Thyroid gland (tissue), 4 donors: Measurements from ENCODE around the gene PLIN5. TPM values are rescaled to one million over a fixed set of nuclear protein-coding genes. Genes with fewer than 3 reads are reported as not detected.

Experiments
- DNase-seq, 2 donors: peaks; one replicate each; pipeline ENCODE4 v3.0.0-alpha.2; 2019
- H3K27ac ChIP-seq, 3 donors: fragments of 200-600 bp; sonication (generic); 1 replicate in 2 of 3; 2 replicates in 1 of 3; pipeline ENCODE4 v1.5.1; 2016 to 2019; ENCODE audit warnings: mild to moderate bottlenecking in 1 of 3, moderate library complexity in 1 of 3
- H3K27me3 ChIP-seq: fragments of 200-600 bp; sonication (generic); one replicate; pipeline ENCODE4 v1.5.1; 2019
- H3K36me3 ChIP-seq, 2 donors: fragments of 200-600 bp; sonication (generic); one replicate each; pipeline ENCODE4 v1.5.1; 2016 to 2019
- H3K4me1 ChIP-seq, 2 donors: fragments of 200-600 bp; sonication (generic); one replicate each; pipeline ENCODE4 v1.5.1; 2017 to 2019
- H3K4me3 ChIP-seq, 3 donors: fragments of 200-600 bp; sonication (generic); replicated peaks in 1 of 3; 1 replicate in 2 of 3; 2 replicates in 1 of 3; pipeline ENCODE4 v1.5.1; 2016; ENCODE audit warnings: mild to moderate bottlenecking in 1 of 3
- H3K9me3 ChIP-seq: fragments of 200-600 bp; sonication (generic); one replicate; pipeline ENCODE4 v1.5.1; 2017
- POLR2A ChIP-seq, 2 donors: fragments of 450-650 bp; IDR thresholded peaks; one replicate each; pipeline ENCODE4 v1.6.1; 2017; ENCODE audit warnings: antibody characterized with exemption in 2 of 2, mild to moderate bottlenecking in 2 of 2, moderate library complexity in 1 of 2
- WGBS, 2 donors: methylation state at CpG; one replicate each; pipeline ENCODE4 v1.1.5; 2017; 5-methylcytosine and 5-hydroxymethylcytosine counted together
- intact Hi-C: fragments of 100-400 bp; cut with DNase I; formaldehyde crosslinking; loops from one replicate; pipeline ENCODE4 v1.15.1; 2023
- total RNA-seq, 4 donors: library from RNA; depleted of rRNA; stranded (reverse); fragments of >200 nt; gene quantifications; one replicate each; pipeline ENCODE4 v1.2.3, GENCODE V29; 2016
- TF ChIP-seq, protein P1 (sequence below), 6 experiments: fragments of 200-600 bp in 3 of 6; fragments of 450-650 bp in 3 of 6; sonication (generic) in 3 of 6; IDR thresholded peaks; one replicate each; pipeline ENCODE4 v1.5.1; 2016 to 2019; ENCODE audit warnings: antibody characterized with exemption in 6 of 6, mild to moderate bottlenecking in 2 of 6, inconsistent platforms in 1 of 6, moderate library complexity in 1 of 6

Gene PLIN5
- total RNA-seq, 4 donors from 2014 or later, result 4.1 to 12.1 (median 7.8) TPM

DNA sequence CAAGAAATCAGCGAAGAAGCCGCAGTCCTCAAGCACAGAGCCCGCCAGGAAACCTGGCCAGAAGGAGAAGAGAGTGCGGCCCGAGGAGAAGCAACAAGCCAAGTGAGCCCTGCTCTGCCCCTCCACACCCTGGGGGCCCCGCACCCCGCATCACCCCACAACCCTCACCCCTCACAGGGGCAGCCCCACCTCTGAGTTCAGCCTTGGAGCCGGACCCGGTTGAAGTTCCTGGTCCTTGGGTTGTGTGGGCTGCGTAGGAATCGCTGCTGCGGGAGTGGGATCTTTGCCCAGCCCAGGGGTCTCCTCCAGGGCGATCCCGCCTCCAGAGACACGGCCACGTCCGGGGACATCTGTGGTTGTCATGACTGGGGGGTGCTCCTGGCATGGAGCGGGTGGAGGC, 38.7 kb downstream of the PLIN5 start:
- Histone ChIP-seq H3K36me3 (peaks cover 57 to 72% of the 10 kb centered on the region in 2 donors), H3K4me3 (no peak overlapping the region), H3K4me1 (no peaks in the 10 kb centered on the region), H3K27ac (no peak overlapping the region), H3K9me3 (no peaks in the 10 kb centered on the region), H3K27me3 (no peaks in the 10 kb centered on the region)
- intact Hi-C loops, result no loop called here
- 88 to 95% methylated on average over 13 to 14 of the region's 18 CpGs for WGBS, 2 donors
- no peak for DNase-seq
- TF ChIP-seq POLR2A (IDR thresholded peaks at IDR 0.05), result no peak
- TF ChIP-seq, protein P1, sequence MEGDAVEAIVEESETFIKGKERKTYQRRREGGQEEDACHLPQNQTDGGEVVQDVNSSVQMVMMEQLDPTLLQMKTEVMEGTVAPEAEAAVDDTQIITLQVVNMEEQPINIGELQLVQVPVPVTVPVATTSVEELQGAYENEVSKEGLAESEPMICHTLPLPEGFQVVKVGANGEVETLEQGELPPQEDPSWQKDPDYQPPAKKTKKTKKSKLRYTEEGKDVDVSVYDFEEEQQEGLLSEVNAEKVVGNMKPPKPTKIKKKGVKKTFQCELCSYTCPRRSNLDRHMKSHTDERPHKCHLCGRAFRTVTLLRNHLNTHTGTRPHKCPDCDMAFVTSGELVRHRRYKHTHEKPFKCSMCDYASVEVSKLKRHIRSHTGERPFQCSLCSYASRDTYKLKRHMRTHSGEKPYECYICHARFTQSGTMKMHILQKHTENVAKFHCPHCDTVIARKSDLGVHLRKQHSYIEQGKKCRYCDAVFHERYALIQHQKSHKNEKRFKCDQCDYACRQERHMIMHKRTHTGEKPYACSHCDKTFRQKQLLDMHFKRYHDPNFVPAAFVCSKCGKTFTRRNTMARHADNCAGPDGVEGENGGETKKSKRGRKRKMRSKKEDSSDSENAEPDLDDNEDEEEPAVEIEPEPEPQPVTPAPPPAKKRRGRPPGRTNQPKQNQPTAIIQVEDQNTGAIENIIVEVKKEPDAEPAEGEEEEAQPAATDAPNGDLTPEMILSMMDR (IDR thresholded peaks at IDR 0.05), result no peak

DNA sequence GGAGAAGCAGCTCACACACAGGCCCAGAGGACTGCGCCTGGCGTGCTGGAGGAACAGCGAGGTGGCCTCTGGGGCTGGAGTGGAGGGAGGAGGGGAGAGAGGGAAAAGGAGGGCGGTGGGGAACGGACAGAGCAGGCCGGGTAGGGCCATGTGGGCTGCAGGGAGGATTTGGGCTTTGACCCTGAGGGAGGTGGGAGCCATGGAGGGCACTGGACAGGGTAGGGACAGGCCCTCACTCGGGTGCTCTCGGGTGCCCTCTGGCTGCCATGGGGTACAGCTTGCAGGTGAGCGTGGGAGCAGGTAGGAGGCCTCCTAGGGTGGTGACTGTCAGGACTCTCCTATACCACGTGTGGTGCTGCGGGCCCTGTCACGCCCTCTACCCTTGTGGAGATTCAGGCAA, 39.6 kb downstream of the PLIN5 start:
- peaks cover 50 to 71% of the 10 kb centered on the region in 2 donors for H3K36me3 ChIP-seq
- intact Hi-C loops, result no loop called here
- TF ChIP-seq, protein P1 (IDR thresholded peaks at IDR 0.05), result no peak
- no peak for TF ChIP-seq POLR2A (IDR thresholded peaks at IDR 0.05)

DNA sequence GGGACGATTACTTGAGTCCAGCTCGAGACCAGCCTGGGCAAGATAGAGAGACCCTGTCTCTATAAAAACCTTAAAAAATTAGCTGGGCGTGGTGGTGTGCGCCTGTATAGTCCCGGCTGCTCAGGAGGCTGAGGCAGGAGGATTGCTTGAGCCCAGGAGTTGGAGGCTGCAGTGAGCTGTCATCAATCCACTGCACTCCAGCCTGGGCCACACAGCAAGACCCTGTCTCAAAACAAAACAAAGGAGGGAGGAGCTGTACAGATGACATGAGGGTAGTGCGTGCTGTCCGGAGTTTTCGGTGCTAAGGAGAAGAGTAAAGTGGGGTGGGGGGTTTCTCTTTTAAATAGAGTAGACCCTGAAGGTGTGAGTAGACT, 40.3 kb downstream of the PLIN5 start:
- H3K36me3 ChIP-seq, result peaks cover 49 to 75% of the 10 kb centered on the region in 2 donors
- WGBS, 2 donors, result 95 to 97% methylated on average over 8 of the region's 8 CpGs

More for the DNA sequence above, 39.6 kb downstream of the PLIN5 start:
- H3K4me1 ChIP-seq, result no peaks in the 10 kb centered on the region
- DNase-seq, result no peak
- WGBS, 2 donors, result 83 to 90% methylated on average over 11 to 12 of the region's 12 CpGs
- no peaks in the 10 kb centered on the region for H3K9me3 ChIP-seq
- H3K4me3 ChIP-seq, result no peak overlapping the region
- no peaks in the 10 kb centered on the region for H3K27me3 ChIP-seq
- H3K27ac ChIP-seq, result no peak overlapping the region

DNA sequence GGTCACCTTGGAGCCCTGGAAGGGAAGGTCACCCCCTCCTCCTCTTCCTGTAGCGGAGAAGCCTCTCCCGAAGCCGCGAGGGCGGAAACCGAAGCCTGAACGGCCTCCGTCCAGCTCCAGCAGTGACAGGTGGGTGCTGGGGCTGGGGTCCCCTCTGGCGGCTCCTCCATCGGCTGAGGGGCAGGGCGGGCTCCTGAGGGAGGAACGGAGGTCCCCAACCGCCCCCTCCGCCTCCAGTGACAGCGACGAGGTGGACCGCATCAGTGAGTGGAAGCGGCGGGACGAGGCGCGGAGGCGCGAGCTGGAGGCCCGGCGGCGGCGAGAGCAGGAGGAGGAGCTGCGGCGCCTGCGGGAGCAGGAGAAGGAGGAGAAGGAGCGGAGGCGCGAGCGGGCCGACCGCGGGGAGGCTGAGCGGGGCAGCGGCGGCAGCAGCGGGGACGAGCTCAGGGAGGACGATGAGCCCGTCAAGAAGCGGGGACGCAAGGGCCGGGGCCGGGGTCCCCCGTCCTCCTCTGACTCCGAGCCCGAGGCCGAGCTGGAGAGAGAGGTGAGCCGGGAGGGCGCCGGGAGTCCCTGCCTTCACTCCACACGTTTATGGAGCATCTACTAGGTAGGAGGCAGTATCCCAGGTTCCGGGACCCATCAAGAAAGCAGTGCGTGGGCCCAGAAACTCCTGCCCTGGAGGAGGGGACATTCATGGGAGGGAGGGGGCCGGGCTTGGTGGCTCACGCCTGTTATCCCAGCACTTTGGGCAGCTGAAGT, 40.9 kb downstream of the PLIN5 start:
- H3K27ac ChIP-seq, result no peak overlapping the region
- H3K9me3 ChIP-seq, result no peaks in the 10 kb centered on the region
- no peak for DNase-seq
- TF ChIP-seq POLR2A (IDR thresholded peaks at IDR 0.05), result no peak
- TF ChIP-seq, protein P1 (IDR thresholded peaks at IDR 0.05), result no peak
- 96% methylated on average over 61 of the region's 61 CpGs for WGBS, 2 donors
- no peaks in the 10 kb centered on the region for H3K4me1 ChIP-seq
- H3K4me3 ChIP-seq, result no peak overlapping the region
- intact Hi-C loops, result no loop called here
- H3K27me3 ChIP-seq, result no peaks in the 10 kb centered on the region
- peaks cover 49 to 77% of the 10 kb centered on the region in 2 donors for H3K36me3 ChIP-seq

More for the DNA sequence above, 40.3 kb downstream of the PLIN5 start:
- DNase-seq, result no peak
- no peaks in the 10 kb centered on the region for H3K9me3 ChIP-seq
- no peaks in the 10 kb centered on the region for H3K27me3 ChIP-seq
- H3K4me3 ChIP-seq, result no peak overlapping the region
- no peaks in the 10 kb centered on the region for H3K4me1 ChIP-seq
- TF ChIP-seq POLR2A (IDR thresholded peaks at IDR 0.05), result no peak
- TF ChIP-seq, protein P1 (IDR thresholded peaks at IDR 0.05), result no peak
- intact Hi-C loops, result no loop called here
- no peak overlapping the region for H3K27ac ChIP-seq

DNA sequence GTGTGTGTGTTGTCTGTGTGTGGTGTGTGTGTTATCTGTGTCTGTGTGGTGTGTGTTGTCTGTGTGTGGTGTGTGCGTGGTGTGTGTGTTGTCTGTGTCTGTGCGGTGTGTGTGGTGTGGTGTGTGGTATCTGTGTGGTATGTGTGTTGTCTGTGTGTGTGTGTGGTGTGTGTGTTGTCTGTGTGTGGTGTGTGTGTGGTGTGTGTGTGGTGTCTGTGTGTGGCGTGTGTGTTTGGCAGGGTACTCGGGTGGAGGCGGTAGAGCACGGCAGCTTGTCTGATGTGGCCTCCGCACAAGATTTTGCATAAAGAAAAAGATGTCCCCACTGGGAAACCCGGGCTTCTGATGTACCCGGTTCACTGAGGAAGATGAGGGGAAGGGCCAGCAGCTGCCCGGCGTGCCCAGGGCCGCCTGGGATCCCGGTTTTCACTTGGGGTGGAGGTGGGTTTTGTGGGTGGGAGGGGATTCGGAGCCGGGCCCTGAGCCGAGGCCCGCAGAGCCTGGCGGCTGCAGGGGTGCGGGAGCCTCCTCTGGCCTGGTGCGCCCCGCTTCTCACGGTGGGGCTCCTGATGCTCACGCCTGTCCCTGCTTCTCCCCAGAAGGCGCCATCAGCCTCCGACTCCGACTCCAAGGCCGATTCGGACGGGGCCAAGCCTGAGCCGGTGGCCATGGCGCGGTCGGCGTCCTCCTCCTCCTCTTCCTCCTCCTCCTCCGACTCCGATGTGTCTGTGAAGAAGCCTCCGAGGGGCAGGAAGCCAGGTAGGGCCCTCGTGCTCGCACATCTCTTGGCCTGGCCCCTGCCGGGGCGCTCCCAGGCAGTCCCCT, 41.7 kb downstream of the PLIN5 start:
- no peak for TF ChIP-seq POLR2A (IDR thresholded peaks at IDR 0.05)
- TF ChIP-seq, protein P1 (IDR thresholded peaks at IDR 0.05), result no peak
- WGBS, 2 donors, result 93 to 95% methylated on average over 38 of the region's 41 CpGs
- Histone ChIP-seq H3K36me3 (peaks cover 44 to 76% of the 10 kb centered on the region in 2 donors), H3K27ac (no peak overlapping the region), H3K9me3 (no peaks in the 10 kb centered on the region), H3K27me3 (no peaks in the 10 kb centered on the region), H3K4me1 (no peaks in the 10 kb centered on the region), H3K4me3 (no peak overlapping the region)
- DNase-seq, result no peak
- intact Hi-C loops, result no loop called here
